Measurements from ENCODE around the gene VPS4B.

- TF ChIP-seq SP1 (IDR thresholded peaks at IDR 0.05; ENCODE audit: low read depth, low read length) = no peak
- TF ChIP-seq POLR2A (IDR thresholded peaks at IDR 0.05; ENCODE audit: control extremely low read depth in 1 of 2, low read depth in 2 of 2, low read length in 2 of 2) = no peak
- TF ChIP-seq CTCF (IDR thresholded peaks at IDR 0.05; ENCODE audit: control extremely low read depth in 1 of 3, insufficient read depth in 1 of 3, low read depth in 1 of 3, low read length in 3 of 3) = no peak
- TF ChIP-seq POLR2AphosphoS5 (IDR thresholded peaks at IDR 0.05; ENCODE audit: low read depth, low read length) = no peak
- no peak for TF ChIP-seq YY1 (IDR thresholded peaks at IDR 0.05; ENCODE audit: low read depth, low read length)
- TF ChIP-seq SRF (IDR thresholded peaks at IDR 0.05; ENCODE audit: low read depth, low read length) = no peak
- TF ChIP-seq CBX5 (IDR thresholded peaks at IDR 0.05; ENCODE audit: low read depth, low read length) = no peak
- TF ChIP-seq EP300 (IDR thresholded peaks at IDR 0.05; ENCODE audit: borderline replicate concordance in 1 of 2, low read depth in 2 of 2, low read length in 2 of 2) = no peak
- TF ChIP-seq, protein P1, sequence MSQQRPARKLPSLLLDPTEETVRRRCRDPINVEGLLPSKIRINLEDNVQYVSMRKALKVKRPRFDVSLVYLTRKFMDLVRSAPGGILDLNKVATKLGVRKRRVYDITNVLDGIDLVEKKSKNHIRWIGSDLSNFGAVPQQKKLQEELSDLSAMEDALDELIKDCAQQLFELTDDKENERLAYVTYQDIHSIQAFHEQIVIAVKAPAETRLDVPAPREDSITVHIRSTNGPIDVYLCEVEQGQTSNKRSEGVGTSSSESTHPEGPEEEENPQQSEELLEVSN (IDR thresholded peaks at IDR 0.05) = no peak
- TF ChIP-seq JUN (IDR thresholded peaks at IDR 0.05; ENCODE audit: low read depth, low read length) = no peak
These were observed 27.3 kb downstream of the VPS4B start for GRCh38 chr18:63394954-63395353.

All from H1 (cell line).